DMS153 treated with DMSO at 0.1 percent for 48 hours (cell line): Measurements from ENCODE around the gene EHMT2.
"Not testable (repeated sequence)": the region's sequence is repeated elsewhere in the genome, so short reads cannot be mapped to it uniquely, and the experiment has no call there.

Source experiments
- DNase-seq: peaks from one replicate; lab custom pipeline; 2025; ENCODE audit not compliant: unreplicated experiment; lab: John Stamatoyannopoulos, UW

Gene EHMT2

DNA sequence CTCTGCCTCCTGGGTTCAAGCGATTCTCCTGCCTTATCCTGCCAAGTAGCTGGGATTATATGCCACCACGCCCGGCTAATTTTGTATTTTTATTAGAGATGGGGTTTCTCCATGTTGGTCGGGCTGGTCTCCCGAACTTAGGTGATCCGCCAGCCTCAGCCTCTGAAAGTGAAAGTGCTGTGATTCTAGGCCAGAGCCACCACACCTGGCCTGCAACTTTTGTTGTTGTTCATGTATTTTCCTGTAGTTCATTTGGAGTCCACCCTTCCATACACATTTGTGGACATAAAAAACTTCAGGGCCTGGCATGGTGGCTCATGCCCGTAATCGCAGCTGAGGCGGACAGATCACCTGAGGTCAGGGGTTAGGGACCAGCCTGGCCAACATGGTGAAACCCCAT, 55.4 kb downstream of the EHMT2 start:
- no peak for DNase-seq

DNA sequence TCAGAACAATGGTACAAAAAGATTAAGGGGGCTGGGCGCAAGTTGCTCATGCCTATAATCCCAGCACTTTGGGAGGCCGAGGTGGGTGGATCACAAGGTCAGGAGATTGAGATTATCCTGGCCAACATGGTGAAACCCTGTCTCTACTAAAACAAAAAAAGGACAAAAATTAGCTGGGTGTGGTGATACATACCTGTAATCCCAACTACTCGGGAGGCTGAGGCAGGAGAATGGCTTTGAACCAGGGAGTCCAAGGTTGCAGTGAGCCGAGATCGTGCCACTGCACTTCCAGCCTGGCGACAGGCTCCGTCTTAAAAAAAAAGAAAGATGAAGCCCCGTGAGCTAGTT, 57.7 kb downstream of the EHMT2 start:
- not testable (repeated sequence) for DNase-seq

DNA sequence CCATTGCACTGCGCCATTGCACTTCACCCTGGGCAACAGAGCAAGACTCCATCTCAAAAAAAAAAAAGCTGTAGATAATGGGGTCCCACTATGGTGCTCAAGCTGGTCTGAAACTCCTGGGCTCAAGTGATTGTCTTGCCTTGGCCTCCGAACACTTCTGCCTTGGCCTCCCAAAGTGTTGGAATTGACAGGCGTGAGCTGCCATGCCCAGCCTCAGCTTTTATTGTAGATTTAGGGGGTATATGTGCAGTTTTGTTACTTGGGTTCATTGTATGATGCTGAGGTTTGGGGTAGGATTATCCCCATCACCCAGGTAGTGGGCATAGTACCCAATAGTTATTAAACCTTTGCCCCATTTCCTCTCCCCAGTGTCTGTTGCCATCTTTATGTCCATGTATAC, 58.5 kb downstream of the EHMT2 start:
- no peak for DNase-seq

DNA sequence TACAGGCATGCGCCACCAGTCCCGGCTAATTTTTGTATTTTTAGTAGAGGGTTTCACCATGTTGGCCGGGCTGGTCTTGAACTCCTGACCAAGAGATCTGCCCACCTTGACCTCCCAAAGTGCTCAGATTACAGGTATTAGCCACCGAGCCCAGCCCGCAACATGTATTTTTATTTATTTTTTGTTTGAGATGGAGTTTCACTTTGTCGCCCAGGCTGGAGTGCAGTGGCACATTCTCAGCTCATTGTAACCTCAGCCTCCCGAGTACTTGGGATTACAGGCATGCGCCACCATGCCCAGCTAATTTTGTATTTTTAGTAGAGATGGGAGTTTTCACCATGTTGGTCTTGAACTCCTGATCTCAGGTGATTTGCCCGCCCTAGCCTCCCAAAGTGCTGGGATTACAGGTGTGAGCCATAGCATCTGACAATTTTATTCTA, 59.4 kb downstream of the EHMT2 start:
- DNase-seq, result not testable (repeated sequence)

DNA sequence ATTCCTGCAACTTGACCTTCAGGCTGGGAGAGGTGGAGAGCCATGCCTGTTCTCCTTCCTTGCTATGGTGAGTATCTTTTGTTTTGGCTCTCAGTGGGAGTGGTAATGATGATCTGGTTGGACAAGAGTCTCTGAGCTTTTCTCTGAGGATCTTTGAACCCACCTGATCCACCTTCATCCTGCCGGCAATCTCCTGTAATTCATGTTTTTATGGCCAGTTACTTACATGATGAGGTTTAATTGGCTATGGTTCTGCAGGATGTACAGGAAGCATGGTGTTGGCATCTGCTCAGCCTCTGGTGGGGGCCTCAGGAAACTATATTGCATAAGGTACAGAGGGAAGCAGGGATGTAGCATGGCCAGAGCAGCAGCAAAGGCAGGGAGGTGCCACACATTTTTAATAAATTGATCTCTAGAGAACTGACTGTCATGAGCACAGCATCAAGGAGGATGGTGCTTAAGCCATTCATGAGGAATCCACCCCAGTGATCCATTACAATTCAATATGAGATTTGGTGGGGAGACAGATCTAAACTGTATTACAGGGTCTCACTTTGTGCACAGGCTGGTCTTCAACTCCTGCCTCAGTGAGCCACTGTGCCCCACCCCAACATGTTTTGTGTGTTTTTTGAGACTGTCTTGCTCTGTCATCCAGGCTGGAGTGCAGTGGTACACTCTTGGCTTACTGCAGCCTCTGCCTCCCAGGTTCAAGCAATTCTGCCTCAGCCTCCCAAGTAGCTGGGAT, 60.0 kb downstream of the EHMT2 start:
- DNase-seq, result no peak

DNA sequence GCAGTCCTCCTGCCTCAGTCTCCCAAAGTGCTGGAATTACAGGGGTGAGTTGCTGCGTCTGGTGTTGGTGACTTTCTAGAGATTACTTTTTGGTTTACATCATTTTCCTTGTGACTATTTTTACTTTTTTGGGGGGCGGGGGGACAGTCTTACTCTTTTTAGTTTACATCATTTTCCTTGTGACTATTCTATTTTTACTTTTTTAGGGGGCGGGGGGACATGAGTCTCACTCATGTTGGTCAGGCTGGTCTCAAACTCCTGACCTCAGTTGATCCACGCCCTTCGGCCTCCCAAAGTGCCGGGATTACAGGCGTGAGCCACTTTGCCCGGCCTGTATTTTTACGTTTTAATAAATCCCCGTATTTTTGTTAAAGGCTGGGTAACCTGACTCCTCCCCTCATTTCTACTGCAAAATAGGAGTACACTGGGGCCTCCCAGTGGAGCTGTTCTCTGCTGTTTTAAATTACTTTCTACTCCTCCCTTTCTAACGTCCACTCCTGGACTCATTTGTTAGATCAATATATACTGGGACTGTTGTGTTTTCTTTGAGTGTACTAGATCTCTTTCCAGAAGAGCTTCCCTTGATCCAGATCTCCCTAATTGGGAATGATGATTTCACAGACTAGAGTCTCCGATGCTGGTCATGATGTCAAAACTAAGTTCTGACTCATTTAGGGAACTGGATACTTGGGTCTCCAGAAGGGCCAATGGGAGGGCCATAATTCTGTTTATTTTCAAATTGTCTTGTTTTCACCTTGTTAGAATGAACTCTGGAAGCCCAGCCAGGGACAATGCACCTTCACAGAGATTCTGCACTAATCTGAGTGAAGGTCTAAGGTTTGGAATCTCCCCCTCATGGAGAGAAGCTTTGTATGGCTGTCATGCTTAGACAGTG, 60.8 kb downstream of the EHMT2 start:
- DNase-seq, result no peak

DNA sequence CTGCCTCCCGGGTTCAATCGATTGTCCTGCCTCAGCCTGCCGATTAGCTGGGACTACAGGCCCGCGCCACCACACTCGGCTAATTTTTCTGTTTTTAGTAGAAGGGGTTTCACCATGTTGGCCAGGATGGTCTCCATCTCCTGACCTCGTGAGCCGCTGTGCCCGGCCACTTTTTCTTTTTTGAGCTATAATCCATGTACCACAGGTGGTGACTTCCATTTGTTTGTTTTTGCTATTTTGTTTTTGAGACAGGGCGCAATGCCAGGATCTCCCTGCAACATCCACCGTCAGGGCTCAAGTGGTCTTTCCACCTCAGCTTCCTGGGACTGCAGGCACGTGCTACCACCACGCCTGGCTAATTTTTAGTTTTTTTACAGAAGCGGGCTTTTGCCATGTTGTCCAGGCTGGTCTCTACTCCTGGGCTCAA, 61.4 kb downstream of the EHMT2 start:
- no peak for DNase-seq

DNA sequence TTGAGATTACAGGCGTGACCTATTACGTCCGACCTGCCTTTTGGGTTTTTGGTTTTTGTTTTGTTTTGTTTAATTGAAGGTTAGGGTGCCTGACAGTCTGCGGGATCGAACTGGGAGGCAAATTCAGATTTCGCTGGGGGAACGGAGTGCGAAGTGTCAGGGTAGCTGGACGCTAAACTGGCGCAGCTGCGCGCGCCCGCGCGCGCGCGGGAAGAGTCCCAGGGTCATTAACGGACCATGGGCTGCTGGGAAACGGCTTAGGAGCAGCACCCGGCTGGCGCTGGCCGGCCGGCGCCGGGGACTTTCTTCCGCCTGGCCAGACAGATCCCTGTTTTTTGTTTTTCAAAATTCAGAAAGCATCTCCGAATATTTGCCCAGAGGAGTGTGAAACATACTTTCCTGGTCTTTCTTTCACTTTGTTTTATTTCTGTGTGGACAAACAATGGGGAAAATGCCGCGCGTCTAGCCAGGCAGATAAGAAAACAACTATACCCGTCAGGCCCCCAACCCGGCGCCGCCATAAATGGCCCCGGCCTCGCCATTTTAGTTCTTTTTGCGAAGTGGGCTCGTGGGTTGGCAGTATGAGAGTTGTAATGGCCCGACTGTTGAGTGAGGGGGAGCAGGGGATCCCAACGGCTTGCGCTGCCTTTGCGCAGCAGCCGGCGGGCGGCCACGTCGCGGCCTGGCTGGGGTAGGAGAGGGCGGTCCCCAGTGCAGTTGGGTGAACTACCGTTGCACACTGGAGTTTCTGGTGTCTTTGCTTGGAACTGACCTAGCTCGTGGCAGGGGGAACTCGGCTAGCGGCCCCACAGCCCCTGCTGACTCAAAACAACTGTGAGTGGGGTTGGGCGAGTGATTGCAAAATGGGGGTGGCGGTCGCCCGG, 62.9 kb downstream of the EHMT2 start:
- DNase-seq, result peak; percentile 85

DNA sequence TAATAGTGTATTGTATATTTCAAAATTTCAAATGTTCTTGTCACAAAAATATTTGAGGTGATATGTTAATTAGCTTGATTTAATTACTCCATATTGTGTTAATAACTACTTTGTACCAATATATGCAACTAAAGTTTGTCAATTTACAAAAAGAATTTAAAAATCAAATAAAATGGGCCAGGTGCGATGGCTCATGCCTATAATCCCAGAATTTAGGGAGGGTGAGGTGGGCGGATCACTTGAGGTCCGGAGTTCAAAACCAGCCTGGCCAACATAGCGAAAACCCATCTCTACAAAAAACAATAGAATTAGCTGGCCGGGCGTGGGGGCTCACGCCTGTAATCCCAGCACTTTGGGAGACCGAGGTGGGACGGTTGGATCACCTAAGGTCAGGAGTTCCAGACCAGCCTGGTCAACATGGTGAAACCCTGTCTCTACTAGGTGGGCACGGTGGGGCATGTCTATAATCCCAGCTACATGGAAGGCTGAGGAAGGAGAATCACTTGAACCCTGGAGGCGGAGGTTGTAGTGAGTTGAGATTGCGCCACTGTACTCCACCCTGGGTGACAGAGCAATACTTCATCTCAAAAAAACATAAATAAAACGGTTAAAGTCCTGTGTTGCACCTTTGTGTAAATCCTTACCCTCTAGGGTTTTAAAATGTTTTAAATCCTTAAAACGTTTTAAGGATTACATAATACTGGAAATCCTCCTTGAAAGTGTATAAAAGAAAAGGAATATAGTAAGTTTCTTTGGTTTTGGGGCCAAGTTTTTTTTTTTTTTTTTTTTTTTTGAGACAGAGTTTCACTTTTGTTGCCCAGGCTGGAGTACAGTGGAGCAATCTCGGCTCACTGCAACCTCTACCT, 65.9 kb downstream of the EHMT2 start:
- DNase-seq, result no peak

DNA sequence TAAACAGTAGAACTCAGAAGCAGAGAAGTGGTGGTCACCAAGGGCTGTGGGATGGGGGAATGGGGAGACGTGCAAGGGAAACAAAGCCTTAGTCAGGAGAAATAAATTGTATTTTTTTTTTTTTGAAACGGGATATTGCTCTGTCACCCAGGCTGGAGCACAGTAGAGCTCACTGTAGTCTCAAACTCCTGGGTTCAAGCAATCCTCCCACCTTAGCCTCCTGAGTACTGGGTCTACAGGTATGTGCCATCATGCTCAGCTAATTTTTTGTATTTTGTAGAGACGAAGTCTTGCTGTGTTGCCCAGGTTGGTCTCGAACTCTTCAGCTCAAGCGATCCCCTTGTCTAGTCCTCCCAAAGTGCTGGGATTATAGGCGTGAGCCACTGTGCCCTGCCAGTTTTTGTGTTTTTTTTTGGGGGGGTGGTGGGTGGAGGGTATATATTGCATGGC, 66.6 kb downstream of the EHMT2 start:
- DNase-seq, result no peak
